HG03139 (cell line): ENCODE measurements around the gene SDHB.

ENCODE experiments used
- ATAC-seq: cut with Tn5 transposase; IDR thresholded peaks from one replicate; pipeline ENCODE4 v1.9.1; 2021; ENCODE audit not compliant: unreplicated experiment

The SDHB gene

DNA sequence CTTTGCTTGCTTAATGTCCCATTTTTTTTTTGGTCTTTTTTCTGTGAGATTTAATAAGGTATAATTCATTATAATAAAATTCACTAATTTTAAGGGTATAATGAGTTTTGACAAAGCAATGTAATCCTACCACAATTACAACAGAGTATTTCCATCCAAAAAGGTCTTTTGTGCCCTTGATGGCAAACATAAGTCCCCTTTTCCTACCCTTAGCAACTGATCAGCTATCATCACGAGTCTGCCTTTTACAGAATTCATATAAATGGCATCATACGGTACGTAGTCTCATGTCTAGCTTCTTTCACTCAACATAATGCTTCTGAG lies 7.5 kb downstream of the SDHB start:
- no peak for ATAC-seq

DNA sequence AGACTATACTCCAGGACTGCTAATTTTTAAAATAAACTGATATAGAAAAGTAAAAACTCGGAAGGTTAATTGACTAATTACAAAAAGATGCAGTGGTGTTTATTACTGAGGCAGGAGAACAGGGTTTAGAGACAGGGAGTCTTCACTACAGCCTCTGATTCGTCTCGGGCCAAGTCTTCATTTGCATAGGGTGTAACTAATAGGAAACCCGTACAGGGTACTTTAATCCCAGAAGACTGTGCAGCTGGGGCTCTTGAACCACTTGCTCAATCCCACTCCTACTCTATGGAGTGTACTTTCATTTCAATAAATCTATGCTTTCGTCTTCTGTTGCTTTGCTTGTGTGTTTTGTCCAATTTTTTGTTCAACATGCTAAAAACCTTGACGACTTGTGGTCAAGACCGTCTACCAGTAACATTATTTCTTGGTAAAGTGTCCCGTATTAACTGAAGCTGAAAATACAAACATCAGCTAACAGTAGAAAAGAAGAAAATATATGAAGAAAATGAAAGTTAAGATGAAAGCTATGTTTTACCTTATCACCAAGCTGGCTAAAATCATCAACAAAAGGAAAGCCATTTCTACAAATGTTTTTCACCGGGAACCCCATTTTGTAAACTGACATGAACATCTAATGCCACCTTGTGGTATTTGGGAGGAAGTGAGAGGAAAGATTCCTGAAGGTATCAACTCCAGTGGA lies 8.0 kb downstream of the SDHB start:
- ATAC-seq, result no peak

DNA sequence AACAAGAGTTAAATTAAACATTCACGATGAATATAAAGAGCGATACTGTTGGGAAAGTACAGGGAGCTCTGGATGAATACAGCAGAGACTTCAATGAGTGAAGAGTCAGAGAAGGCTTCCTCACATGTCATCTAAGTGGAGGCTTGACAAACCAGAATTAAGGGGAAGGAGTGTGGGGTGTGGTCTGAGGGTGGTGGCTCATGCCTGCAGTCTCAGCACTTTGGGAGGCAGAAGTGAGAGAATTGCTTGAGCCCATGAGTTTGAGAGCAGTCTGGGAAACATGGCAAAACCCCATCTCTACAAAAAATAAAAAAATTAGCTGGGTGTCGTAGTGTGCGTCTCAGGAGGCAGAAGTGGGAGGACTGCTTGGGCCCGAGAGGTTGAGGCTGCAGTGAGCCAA lies 8.7 kb downstream of the SDHB start:
- no peak for ATAC-seq

DNA sequence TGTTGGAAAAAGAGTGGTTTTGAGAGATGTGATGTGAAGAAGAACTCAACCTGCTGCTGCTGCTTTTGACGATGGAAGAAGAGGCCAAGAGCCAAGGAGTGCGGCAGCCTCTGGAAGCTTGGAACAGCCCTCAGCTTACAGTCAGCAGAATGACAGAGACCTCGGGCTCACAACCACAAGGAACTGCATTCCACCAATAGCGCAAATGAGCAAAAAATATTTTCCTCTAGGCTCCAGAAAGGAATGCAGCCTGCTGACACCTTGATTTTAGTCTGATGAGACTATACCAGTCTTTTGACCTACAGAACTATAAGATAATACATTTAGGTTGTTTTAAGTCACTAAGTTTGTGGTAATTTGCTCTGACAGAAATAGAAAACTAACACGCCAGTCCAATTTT lies 10.2 kb downstream of the SDHB start:
- no peak for ATAC-seq

DNA sequence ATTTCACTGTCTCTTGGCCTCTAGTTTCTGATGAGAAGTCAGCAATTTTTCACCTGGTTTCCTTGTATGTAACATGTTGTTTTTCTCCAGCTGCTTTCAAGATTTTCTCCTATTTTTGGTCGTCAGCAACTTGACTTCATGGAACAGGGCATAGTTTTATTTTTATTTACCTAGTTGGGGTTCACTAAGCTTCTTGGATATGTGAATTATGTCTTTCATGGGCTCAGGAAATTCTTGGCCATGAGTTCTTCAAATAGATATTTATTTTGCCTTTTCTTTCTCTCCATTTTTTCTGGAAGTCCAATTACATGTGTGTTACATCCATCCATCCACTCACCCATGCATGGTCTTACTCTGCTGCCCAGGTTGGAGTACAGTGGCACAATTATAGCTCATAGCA lies 13.7 kb downstream of the SDHB start:
- ATAC-seq, result no peak

DNA sequence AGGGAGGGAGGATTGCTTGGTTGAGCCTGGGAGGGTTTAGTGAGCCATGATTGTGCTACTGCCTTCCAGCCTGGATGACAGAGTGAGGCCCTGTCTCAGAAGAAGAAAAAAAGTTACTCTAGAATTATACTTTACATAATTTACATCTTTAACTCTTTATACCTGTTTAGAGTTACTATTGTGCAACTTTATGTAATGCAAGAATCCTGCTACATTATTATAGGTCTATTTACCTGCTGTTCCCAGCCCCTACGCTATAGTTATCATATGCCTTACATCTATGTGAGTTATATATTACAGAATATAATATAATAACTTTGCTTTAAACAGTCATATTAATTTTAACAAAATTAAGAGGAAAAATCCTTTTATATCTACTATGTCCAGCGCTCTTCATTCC lies 14.3 kb downstream of the SDHB start:
- no peak for ATAC-seq

DNA sequence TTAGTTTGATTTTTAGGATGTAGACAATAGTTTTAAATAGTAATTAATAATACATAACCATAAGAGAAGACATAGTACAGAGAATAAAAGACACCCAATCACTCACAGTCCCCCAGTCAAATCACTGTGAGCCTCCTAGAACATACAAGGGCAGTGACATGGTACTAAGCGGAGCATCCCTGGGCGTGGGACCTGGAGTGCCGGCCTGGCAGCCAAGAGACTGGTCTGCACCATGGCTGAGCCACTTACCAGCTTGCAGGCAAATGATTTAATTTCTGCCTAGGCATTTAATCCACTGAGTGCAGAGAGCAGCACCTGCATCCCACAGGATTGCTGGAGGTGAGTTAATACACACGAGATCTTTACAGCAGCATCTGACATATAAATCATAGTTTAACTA lies 20.4 kb downstream of the SDHB start:
- no peak for ATAC-seq

DNA sequence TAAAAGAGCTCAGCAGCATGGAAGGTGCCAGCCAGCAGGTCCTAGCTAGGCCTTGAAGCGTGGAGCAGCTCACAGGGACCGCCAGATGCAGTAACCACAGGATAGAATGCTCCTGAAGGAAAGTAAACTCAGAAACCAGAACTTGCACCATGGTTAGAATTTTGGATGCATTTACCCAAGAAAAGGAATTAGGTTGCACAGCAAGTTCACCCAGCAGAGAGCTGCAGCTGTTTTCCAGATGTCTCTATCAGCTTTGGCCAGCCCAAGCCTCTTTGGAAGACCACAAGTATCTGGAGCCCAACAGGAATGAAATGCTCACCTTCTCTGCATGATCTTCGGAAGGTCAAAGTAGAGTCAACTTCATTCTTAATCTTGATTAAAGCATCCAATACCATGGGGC lies 21.1 kb downstream of the SDHB start:
- no peak for ATAC-seq

DNA sequence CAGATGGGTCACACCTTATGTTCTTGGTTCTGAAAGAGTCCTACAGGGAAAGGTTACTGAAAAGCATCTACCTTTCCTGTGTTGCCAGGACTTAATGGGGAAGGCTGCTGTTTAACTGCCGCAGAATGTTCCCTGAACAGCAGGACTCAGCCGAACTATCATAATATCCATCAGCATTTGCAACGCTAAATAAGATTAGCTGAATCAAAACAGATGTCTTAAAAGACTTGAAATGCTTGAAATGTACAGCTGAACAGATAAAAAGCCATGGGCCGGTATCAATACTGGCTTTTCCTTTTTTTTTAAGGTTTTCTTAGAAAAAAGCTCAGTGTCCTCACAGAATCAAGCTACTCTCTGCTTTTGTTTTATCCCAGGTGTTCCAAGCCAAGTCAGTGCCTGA lies 22.4 kb downstream of the SDHB start:
- no peak for ATAC-seq

DNA sequence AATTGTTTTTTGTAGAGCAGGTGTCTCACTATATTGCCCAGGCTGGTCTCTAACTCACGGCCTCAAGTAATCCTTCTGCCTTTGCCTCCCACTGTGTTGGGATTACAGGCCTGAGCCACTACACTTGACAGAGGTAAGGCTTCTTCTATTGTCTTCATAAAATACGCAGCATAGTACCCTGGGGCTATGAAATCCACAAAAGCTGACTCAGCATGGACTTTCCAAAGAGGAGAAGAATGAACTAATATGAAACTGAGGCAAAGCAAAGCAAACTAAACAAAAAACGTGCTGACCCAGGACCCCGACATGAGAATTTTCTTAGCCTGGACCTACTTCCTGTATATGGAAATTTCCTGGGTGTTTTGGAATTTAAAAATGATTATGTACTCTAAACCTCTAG lies 23.6 kb downstream of the SDHB start:
- no peak for ATAC-seq

DNA sequence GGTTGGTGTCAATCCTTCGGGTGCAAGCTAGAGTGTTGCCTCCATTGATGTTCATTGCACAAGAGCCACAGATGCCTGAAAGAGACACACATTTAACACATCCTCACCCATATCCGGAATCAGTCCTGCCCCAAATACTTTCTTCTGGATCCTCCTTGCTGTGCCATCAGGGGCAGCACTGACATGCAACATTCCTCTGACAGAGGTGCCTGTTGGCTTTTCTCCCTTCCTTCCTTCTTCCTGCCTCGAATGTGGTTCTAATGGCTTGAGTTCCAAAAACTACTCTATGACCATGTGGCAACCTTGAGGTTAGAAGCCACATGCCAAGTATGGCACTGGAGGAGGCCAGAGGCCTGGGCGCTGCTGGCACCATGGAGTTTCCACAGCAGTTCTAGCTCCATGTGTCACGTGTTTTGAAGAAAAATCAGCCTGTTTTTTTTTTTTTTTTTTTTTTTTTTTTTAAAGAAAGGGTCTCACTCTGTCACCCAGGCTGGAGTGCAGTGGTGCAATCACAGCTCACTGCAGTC lies 25.1 kb downstream of the SDHB start:
- ATAC-seq, result no peak

DNA sequence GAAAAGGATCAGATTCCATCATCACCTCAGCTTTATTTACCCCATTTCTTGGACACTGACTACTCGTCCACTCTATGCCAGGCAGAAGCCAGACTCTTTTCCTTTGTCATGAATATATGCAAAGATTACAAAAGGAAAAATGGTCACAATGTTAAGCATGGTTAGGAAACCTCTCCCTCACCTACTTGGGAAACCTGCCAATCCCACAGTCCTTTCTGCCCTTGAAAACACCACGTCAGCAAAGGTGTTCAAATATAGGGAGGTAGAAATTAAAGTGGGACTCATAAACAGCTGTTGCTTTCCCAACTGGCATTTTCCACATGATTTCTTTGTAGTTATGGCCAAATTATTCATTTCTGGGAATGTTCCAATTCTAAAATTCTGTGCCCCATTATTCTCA lies 25.9 kb downstream of the SDHB start:
- ATAC-seq, result no peak

DNA sequence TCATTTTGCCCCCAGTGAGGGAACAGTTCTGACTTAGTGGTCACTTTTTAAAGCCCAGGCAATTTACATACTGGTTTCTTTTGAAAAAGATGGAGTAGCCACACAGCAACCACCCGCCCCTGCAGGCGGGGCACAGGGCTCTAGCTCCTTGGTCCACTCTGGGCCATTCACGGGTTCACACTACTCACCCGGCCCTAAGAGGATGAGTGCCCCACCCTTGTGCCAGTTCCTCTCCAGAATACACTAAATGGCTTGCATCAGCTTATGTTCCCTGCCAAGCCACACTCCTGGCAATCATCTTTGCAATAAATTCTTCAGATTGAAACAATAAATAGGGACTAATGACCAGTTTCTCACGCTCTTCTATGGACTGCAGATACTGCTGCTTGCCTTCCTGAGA lies 26.4 kb downstream of the SDHB start:
- no peak for ATAC-seq

DNA sequence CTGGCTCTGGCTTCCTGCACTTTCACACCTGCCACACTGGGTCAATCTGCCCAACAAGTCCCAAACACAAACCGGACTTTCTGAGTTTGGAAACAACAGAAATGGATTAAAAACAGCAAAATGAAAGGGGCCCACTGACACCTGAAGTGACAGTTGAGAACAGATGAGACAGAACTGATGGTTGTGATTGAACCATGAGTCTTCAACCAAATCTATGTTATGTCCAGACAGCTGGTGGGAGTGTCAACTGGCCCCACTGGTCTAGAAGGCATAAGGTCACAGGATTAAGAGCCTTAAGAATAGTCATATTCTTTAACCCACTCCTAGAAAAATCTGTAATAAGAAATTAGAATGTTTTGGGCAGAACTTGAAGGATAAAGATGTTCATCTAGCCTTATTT lies 29.1 kb downstream of the SDHB start:
- no peak for ATAC-seq

DNA sequence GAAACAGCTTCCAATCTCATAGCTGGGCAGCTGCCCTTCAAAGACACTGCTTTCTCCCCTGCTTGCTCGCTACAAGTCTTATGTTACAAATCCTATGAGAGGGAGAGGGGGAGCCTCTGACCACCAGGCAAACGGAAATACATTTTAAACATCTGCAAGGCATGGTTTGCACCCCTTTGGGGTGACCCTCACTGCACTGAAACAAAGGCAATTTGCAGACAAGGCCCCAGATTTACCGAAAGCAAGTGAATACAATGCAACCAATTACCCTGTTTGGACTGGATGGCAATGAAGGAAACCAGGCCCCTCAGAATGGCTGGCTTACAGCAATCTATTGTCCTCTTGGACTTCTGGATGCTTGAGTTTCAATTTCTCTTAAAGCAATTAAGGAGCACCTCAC lies 30.3 kb downstream of the SDHB start:
- ATAC-seq, result no peak

DNA sequence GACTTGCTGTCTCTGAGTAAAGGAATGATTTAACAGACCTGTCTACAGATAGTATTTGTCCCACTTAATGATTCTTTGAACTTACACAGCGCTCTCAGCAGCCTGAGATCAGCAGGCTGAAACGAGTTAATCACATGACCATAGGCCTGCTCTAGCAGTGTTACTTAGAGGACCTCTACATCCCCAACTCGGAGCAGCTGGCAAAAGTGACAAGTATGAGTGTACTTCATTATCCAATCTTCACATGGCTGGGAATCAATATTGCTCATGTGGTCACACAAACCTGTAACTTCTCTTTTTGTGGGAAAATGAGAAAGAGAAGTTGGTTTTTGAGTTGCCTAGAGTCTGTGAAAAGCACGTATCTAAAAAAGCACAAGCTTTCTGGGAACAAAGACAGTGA lies 30.7 kb downstream of the SDHB start:
- ATAC-seq, result no peak

DNA sequence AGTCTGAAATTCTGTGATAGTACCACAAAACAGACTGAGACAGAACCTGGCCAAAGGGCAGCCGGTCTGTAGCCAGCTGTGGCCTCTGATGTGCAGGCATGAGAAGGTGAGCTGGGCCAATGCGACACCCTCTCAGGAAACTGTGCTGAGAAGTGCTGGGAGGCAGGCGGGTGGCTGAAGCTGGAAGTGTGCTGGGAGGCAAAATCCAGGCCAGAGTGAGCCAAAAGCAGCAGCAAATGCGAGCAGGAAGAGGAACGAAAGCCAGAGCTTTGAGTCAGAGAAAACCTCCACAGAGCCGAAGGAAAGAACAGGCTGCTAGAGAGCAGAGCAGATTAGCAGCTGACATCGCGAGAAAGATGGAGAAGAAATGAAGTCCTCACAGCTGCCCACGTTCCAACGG lies 31.9 kb downstream of the SDHB start:
- no peak for ATAC-seq

DNA sequence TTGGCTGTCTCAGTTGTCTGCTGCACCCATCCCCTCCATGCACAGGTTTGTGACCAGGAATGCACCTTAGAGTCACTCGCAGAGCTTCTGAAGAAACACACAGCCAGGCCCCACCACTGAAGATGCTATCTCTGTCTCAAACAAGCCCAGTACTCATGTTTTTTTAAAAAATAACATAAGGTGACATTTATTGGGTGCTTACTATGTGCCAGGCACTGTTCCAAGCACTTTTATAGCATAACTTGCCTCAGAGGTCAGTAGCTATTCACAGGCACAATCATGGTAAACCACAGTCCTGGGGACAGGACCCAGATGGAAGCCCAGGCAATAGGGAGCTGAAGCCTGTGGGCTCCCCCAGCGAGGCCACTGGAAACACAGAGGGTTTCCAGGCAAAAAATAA lies 33.3 kb downstream of the SDHB start:
- no peak for ATAC-seq

DNA sequence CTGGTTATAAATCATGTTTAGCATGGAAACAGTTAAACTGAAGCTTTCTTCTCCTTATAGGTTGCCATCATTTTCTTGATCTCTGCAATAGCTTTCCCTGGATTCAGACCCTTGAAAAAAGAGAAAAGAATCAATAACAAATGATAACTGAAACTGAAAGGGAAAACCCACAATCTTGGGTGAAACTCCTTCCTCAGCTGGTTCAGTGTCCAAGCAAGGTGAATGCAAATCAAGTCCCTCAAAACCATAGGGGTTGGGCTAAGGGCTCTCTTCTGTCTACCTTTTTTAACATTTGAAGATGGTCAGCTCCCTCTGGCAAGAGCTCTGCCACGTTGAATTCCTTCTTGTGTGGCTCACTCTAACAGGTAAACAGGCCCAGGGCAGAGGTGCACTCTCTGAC lies 35.0 kb downstream of the SDHB start:
- no peak for ATAC-seq

DNA sequence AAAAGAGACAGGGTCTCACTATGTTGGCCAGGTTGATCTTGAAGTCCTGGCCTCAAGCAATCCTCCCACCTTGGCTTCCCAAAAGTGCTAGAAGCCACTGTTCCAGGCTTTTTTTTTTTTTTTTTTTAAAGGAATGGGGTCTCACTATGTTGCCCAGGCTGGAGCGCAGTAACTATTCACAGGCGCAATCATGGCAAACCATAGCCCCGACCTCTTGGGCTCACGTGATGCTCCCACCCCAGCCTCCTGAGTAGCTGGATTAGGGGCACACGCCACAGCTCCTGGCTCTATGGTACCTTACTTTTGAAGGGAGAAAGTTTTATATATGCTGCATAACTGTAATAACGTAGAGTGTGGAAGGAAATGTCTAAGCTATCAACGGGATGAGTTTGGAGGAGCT lies 36.4 kb downstream of the SDHB start:
- no peak for ATAC-seq

DNA sequence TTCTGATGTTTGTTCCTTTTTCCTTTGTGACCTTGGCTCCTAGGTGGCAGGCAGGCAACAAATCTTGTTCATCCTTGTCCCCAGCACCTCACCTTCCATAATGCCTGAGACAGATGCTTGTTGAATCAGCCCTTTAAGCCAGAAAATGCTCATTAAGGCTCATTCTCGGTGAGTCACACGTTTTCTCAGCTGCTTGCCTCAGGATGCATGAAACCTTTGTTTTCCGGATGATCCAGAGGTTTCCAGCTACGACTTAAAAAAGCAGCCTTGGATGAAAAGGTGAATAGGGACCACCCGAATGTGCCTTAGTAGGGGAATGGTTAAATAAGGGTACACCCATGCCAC lies 37.5 kb downstream of the SDHB start:
- no peak for ATAC-seq

DNA sequence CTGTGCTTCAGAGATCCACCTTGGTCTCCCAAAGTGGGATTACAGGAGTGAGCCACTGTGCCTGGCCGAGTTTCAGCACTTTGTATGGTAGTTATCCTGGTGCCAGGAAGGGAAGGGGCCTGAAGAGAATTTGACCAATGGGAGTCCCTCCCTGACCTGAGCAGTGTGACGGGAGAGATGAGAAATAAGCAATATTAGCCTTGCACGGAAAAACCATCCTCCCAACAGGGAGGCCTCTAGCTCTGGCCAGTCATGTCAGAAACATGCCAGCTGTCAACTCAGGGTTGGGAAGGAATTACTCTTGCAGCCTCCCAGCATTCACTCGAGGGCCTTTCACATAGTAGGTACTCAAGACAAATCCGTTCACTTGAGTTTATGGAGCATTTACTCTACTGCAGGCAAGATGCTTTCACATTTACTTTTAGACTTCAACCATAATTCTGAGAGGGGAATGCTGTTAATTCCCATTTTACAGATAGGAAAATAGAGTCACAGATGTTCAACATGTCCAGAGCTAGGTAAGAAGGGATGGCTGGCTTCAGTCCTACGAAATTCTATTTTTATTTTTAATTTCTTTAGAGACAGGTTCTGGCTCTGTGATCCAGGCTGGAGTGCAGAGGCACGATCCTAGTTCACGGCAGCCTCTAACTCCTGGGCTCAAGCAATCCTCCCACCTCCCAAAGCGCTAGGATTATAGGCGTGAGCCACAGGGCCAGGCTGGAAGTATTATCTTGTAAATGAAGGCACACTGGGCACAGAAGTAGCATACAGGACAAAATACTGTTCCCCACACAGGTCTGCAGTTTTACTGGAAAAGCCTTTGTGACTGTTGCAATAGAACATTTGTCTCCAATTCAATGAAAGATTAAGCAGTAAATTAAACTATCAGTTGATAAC lies 38.9 kb downstream of the SDHB start:
- ATAC-seq, result no peak
